ENCODE measurements around the gene RAX.

Gene RAX

DNA sequence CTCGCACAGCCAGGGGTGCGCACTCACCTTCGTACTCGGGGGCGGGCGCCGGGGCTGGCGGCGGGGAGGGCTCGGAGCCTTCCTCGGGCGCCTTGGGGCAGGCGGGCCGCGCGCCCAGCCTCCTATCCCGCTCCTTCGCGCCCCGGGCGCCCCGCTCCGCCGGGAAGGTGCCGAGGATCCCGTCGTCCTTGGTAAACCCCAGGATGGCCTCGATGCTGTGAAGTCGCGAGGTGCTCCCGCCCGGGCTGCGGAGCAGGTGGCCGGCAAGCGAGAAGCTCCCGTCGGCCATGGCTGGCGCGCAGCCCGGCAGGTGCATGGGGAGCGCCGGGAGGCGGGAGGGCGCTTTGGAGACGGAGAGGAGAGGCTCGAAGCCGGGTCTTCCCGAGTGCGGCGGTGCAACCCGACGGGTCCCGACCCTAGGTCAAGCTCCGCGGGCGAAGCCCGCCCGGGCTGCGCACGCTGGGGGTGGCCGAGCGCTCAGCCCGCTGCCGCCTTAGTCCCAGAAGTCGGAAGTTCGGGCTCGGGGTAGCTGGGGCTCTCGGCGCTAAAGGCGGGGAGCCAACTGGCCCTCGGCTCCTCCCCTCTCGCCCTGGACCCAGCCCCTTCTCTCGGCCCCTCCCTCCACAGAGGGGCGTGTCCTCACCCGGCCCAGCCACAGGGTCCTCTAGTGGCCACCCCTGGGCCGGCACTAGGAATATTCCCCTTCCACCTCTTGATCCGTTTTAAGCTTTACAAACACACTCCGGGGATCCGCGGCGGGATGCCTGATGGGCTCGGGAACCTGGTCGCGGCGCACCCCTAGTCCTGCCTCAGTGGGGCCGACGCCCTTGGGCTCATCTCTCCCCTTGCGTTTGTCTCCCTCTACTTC, at the start of gene RAX:
TSS of gene RAX (minus strand) at position 564 of the 868 bp plus-strand sequence. CDS start at position 316, 248 bp downstream.
- DNase-seq, result no peak

DNA sequence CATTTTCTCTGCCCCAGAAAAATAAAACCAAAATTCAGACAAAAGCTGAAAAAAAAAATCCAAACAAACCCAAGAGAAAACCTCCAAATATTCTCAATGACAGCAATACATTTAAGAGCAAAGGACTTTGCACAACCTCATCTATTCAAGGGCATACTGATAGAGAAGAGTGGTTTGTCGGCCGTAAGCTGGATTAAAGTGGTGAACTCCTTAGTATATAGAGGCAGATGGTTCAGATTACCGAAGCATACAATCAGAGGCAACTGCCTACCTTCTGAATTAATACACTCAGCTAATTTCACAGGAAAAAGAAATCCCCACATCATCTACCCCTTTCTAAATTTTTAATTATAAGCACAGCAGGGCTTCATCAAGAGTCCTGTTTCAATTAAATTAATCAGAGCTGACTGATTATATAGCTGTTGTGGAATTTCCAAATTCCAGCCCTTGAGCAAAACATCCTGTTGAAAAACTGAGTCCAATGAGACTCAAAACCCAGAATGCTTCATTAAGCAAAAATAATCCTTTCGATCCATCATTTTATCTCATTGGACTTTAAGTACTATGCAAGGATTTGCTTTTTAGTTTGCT, 45.3 kb upstream of the RAX start, which contains the start of gene CPLX4:
TSS of gene CPLX4 (minus strand) at position 190 of the 591 bp plus-strand sequence. CDS start at position 3, 187 bp downstream.
- no peak for DNase-seq

DNA sequence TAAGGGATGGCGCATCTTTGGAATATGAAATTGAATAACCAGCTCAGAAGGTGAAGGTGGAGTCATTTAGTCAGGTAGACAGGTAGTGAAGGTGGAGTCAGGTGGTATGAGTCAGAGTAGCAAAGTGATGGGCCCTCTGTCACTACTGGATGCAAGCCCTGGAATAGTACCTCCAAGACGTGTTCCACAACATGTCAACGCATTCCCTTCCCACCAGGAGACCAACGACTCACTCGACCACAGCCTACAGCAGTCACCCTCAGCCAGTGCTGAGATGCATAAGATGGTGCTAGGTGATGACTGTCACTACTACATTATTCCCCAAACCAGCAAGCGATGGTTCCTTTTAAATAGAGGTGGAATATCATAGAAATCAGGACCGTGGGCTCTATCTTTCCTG, 38.4 kb upstream of the RAX start:
- no peak for DNase-seq

DNA sequence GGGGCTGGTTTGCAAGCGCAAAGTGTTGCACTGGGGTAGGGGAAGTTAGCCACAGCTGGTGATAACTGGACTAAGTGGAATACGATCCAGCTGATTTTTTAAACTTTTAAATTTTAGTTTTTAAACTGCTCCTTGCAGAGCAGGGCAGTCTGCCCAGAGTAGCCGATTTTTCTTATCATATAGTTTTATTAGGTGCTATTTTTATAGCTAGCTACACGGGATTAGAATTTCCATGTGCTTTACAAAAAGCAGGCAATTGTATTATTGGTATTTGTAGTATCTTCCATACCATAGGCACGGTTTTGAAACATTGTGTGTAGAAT, 35.6 kb upstream of the RAX start:
- no peak for DNase-seq

DNA sequence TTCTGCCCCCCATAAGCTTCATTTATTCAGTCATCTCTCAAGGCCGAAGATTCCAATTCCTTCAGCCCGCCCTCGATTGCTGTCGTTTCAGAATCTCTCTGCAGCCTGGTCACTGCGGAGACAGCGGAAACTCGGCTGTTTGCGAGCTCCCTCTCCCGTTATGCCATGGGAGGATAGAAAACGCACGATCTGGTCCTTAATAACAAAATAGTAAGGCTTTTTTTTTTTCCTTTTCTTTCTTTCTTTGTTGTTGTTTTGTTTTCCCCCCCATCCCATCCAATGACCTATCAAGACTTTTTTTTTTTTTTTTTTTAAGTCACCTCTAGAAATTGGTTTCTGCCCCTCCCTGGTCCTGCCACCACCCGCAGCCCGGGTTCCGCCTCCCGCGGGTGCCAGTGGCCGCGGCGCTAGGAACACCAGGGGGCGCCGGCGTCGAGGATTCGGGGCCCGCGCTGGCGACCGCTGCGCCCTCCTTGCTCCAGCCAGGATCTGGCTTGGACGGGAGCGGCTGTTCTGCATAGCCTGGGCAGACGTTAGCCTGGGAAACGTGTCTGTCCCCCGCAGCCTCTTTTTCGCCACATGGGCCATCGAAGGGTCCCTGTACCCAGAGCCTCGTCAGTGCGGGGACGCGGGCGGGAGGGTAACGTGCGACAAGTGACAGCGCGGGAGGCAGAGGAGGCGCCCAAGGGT, 35.1 kb upstream of the RAX start:
- DNase-seq, result peak; percentile 70 to 75

DNA sequence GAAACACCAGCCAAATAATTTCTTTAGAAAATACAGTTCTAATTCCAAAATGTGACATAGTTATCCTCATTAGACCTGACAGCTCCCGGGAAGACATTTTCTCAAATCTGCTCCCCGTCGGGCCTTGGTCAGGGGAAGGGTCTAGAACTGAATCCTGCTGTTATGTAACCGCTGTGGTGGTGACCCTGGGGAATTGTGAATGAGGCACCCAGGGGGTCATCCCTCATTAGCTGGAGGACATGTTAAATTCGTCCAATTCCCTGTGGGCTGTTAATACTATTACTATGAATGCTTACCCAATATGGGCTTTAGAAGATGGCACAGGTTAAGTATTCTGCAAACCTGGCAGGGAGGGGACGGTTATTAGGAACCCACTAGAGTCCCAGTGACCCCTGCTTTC, 33.4 kb upstream of the RAX start:
- DNase-seq, result no peak

DNA sequence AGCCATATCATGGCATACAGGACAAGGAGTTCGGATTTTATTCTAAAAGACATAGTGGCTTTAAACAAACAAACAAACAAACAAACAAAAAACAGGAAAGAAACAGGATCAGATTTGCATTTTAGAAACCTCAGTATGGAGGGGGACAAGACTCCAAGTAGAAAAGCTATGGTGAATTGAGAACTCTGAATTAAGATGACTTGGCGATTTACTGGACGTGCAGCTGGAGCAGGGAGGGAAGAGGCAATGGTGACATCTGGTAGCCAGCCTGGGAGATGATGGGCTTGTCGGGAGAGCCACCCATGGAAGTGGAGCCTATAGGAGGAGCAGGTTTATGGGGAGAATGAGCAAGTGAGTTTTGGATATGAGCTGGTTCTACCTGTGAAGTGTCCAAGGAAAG, 32.0 kb upstream of the RAX start:
- DNase-seq, result no peak

DNA sequence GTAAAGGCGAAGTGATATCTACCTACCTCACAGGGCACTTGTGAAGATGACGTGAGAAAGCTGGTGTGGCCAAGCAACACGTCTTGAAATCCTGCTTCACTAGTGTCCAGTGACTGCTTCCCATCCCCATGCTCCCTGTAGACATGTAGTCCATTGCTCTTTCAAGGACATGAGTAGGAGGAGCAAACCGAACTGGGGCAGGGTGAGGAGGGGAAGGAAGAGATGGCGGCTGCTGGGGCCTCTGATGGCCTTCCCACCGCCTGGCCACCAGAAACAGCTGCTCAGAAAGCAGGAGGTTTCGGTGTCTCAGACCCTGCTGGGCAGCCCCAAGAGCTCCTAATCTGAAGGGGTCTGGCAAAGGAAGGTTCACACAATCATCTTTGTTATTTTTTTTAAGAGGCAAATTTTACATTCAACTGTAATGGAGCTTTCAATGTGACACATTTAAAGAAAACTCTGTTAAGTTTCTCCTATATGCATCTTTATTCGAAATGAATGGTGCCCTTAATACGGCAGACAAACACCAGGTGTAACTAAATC, 30.5 kb upstream of the RAX start:
- no peak for DNase-seq

DNA sequence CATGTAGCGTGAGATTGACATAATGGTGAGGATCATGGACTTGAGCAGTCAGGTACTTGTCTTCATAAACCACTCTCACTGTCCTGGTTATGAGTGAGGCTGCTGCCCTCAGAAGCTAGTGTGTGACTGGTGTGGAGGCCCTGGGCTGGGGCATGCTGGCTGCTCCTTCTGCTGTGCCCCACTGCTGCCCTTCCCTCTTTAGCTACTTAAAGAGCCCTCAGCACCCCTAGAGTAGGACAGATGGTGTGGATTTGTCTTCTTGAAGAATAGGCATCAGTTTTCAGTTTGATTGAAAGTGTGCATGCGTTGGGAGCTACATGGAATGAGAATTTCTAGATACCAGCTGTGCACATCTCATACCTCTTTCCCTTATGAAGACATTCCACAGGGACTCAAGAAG, 29.8 kb upstream of the RAX start:
- no peak for DNase-seq

DNA sequence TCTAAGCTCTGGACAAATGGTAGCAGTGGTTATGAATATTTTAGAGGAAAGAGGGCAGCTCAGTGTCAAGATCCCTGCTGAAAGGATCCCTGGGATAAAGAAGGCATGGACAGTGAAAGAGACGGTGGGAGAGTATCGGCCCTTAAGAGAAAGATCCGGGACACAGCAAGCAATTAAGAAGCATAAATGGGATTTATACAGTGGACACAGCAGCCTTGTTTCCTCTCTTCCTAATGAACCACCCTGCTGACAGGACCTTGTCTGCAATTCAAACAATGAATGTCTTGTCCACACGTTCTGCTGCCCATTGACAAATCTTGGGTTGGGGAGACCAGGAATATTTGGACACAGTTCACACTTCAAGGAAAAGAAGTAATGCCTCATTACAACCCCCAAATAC, 28.7 kb upstream of the RAX start:
- DNase-seq, result no peak

DNA sequence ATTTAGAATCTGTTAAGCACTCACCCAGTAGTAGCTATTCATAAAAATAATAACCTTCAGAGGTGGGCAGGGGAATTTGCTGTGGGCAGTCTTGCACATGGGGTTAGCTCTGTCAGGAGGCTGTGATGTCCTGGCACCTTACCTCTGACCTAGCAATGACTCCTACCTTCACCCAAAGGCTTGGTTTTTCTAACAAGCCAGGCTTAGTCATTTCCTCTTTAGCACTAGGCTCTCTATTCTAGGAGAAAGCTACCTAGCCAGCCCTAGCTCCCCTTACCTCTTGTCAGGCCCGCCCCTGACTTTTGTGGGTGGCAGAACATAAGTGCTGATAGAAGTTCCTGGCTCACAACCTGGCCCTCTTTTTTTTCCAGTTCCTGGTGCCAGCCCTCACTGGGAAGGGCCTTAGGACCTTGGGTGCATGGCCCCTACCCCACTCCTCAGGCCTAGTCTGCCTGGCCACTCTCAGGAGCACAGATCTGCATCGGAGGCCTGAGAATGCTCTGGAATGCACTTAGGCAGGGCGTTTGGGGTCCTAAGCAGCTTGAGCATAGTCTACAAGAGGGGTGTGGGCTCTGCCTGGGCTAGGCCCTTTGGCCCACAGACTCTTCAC, 27.5 kb upstream of the RAX start:
- no peak for DNase-seq

DNA sequence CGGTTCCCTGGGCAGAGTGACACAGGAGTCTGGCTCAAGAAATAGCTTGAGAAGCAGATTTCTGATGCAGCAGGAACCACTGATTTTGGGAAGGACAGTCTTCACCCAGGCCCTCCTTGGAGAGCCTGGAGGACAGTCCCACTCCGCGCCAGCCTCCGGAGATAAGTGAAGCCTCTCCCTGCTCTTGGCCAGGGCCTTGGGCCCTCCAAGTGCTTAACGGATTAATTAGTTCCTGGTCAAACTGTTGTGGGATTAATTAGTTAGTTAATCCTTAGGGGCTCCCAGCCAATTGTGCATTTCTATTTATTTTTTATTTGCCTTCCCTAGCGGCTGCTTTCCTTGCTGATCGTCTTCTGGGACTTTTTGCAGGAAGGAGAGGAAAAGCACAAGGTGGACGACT, 25.6 kb upstream of the RAX start:
- DNase-seq, result no peak

DNA sequence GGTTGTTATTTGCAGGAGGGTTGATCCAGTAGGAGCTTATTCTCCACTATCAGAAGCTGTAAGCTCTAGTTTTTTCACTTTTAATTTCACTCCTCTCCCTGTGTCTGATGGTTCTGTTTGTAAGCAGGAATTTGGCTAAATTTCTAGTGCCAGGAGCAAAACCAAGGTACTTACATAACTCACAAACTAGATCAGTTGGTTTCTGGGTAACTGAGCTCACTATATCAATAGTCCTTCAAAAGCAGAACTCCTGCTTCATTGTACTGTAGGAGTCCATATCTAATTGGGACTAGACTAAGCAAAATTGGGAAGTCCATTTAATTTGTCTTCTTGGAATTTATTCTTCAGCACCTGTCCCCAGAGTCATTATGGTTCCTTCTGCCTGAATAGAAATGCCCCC, 20.1 kb upstream of the RAX start:
- DNase-seq, result no peak

DNA sequence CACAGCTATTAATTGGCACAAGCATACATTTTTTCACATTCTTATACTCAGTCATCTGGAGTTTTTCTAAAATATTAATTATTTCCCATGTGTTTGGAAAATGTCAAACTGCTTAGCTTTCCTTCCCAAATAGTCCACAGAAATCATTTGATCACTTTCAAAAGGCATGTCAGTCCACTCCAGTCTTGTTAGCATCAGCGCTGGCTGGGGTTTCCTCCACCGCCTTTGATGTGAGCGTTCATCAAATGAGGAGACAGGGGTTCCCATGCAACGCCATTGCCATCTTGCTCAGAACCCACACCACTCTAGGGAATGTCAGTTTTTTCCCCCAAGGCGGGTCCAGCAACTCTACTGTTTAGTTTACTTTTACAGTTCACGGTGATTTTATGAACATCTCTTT, 13.1 kb upstream of the RAX start:
- no peak for DNase-seq

DNA sequence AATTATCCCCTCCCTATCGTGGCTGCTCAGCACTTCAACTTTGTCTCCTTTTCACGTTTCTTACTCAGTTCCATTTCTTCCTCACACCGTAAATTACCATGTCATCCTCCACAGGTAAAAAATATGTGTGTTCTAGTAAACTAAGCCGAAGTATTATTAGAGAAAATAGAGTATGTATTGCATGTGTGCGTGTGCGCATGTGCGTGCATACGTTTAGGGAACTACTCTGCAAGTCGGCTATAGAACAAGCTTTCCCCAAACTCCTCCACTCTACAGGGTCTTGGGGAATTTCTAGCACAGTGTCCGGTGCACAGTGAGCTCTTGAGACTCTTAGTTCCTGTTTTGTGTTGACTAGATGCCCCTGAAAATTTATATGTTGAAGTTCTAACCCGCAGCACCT, 9.1 kb upstream of the RAX start:
- DNase-seq, result no peak

DNA sequence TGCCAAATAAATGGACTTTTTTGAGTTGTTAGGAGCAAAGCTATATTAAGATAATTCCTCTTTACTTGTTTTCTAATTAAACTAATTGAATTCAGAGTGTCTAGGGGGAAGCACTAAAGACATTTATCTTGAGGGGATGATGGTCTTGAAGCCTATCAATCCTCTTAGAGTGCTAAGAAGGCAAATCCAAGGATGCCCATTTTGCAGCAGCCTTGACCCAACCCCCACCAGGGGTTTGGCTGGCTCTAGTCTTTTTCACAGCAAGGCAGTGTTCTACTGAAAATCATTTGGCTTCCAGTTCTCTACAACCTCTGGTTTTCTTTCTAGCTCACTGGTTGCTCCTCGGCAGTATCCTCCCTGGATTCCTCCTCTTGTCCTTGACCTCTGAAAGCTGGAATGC, 6.5 kb upstream of the RAX start:
- DNase-seq, result no peak

DNA sequence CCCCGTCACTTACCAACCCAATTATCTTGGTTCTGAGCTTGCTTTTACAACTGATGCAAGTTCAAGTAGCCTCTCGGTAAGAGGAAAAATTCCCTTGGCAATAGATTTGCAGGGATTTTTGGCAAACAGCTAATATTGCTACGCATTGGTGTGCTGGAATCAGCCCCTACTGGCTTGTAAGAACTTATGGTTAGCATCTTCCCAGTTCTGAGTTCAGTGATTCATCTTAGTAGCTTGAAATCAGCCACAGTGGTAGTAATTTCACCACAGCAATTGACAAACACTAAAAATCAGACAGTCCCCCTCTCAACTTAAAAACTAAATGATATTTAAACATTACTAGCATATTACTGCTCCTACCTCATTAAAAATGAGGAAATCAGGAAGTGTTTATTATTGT, 5.9 kb upstream of the RAX start:
- DNase-seq, result no peak

DNA sequence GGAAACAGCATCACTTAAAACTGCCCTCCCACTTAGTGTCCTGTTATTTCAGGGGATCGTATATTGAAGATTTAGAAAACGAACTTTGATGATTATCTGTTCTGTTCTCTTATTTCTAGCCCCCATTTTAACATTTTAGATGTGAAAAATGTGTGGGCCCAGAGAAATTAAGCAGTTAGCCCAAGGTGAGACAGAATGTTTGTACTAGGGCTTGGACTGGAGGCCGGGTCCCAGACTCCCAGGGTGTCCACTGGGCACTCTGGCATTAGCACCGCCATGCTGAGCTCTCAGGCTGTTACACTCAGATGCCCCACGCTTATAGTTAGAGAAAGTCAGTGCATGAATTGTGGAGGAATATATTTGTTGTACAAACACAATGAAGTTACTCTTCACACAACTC, 5.5 kb upstream of the RAX start:
- DNase-seq, result no peak

DNA sequence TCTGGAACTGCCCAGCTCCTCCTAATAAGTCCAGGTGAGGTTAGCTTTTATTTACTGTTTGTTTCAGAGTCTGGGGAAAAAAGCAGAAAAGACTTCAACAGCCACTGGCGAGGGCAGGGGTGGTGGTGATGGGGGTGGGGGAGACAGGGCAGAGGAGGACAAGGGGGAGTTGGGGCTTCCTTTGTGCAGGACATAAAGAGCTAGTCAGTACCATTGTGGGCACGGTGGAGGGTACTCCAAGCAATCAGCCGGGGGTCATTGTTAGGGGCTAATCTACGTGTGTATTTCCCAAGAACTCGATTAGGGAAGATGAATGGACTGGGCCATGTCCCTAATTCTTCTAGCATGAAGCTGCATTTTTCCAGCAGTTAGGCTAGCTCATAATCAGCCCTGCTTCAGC, 2.8 kb upstream of the RAX start:
- no peak for DNase-seq

DNA sequence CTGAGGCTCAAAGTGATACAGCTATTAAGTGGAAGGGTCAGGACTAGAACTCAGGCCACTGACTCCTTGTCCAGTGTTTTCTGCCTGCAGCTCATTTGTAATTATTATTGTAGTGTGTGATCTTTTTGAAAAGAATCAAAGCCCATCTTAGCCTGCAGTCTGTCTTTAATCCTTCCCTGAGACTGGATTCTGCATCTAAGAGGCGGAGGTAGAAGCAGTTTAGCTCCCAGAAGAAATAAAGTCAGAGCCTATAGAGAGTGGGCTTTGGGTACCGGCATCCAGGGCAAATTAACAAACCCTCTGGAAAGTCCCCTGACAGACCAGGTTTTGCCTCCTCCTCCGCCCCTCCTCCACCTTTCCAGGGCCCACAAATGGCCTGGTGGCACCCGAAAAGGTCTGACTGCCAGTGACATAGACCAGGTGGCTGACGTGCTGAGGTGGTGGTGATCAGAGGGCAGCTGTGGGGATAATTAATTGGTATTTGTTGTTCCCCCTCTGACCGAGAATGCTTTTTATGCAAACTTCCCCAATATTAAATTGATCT, 2.2 kb upstream of the RAX start:
- DNase-seq, result no peak

DNA sequence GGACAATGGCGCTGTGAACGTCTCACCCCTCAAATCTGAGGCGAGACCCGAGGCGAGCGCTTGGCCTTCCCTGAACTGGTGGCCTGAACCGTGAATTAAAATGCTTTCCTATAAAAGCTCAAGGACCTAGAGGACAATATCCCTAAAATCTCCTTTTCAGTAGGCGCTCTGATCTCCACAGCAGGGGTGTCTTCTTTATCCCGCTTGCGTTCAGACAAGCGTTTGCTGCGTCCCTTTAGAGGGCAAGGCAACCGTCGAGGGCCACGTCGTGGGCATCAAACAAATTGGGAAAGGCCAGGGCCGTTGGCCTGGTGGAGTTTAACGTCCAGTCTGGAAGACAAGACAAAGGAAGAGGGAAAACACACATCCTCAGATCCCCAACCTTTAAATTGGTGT, 1.3 kb upstream of the RAX start:
- DNase-seq, result no peak

DNA sequence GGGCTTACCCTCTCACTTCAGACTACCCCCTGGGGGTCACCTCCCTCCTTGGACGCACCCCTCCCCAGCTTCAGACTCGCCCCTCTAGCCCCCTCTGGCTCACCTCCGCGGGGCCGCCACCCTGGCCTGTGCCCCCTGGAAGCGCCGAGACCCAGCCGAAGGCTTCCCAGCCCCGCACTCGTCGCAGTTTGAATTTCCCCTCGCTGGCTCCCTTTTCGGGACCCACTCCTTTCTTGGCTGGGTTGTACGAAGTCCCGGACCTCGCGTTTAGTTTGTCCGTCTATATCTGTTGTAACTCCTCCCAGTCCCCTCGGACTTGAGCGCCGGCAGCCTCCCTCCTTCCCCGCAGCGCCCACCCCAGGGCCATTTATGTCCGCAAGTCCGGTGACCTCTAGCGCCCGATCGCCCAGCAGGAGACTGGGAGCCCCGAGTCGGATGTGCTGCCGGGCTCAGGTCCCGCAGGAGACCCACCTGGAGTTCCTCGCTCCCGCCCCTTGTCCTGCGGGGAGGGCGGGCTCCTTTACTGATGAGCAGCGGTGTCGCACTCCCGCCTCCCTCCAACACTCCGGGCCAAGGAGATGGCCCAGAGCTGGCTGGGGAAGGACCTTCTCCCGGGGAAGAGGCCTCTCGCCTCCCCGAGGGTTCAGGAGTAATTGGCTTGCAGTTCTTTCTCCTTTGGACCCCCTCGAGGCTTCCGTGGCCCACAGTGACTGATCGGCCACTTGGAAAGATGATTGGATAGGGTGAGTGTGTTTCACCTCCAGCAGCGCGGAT, 692 bp upstream of the RAX start:
- no peak for DNase-seq
